PC-3 (cell line): Measurements from ENCODE around the gene TAOK1. TPM values are rescaled to one million over a fixed set of nuclear protein-coding genes. Genes with fewer than 3 reads are reported as not detected.

Source experiments
- ATAC-seq: fragments of 200-7000 bp; cut with Tn5 transposase; 2 replicates; pipeline ENCODE4 v1.9.1; 2020; ENCODE audit warnings: mild to moderate bottlenecking, moderate library complexity
- BruUV-seq: library from RNA; stranded (reverse); fragments of 400-500 nt; replicated peaks from 2 replicates; lab custom pipeline; 2021; lab: Mats Ljungman, UMichigan
- CTCF ChIA-PET: fragments of 300-600 bp; sonication (Branson Sonifier 250); formaldehyde crosslinking; loops from one replicate; lab custom pipeline; 2022; ENCODE audit warnings: antibody characterized with exemption; lab: Charles Lee
- POLR2A ChIA-PET: fragments of 300-600 bp; sonication (Branson Sonifier 250); formaldehyde crosslinking; loops from one replicate; lab custom pipeline; 2022; ENCODE audit warnings: antibody characterized with exemption; ENCODE audit not compliant: unreplicated experiment; lab: Charles Lee
- DNase-seq: peaks from one replicate; pipeline ENCODE4 v3.0.0-alpha.2; 2015
- H2AFZ ChIP-seq: fragments of 300-600 bp; sonication (generic); 2 replicates; pipeline ENCODE4 v1.6.0; 2016; ENCODE audit warnings: antibody characterized with exemption, low read length
- H3F3A ChIP-seq: fragments of 300-600 bp; sonication (generic); one replicate; pipeline ENCODE4 v1.6.0; 2017; ENCODE audit warnings: antibody characterized with exemption, low read length, control low read depth, mild to moderate bottlenecking; ENCODE audit not compliant: unreplicated experiment
- H3K27ac ChIP-seq: fragments of 300-600 bp; sonication (generic); 2 replicates; pipeline ENCODE4 v1.5.1; 2016; ENCODE audit warnings: mild to moderate bottlenecking, low read length
- H3K27me3 ChIP-seq: fragments of 300-600 bp; sonication (generic); 2 replicates; pipeline ENCODE4 v1.6.1; 2016; ENCODE audit warnings: low read length, mixed read lengths
- H3K36me3 ChIP-seq: fragments of 300-600 bp; sonication (generic); 2 replicates; pipeline ENCODE4 v1.6.1; 2016; ENCODE audit warnings: low read depth, mixed run types, low read length, mixed read lengths
- H3K4me1 ChIP-seq: fragments of 300-600 bp; sonication (generic); 2 replicates; pipeline ENCODE4 v1.5.1; 2016; ENCODE audit warnings: low read length; ENCODE audit not compliant: insufficient read depth
- H3K4me2 ChIP-seq: fragments of 300-600 bp; sonication (generic); 2 replicates; pipeline ENCODE4 v1.6.0; 2016; ENCODE audit warnings: low read length
- H3K4me3 ChIP-seq: fragments of 300-600 bp; sonication (generic); 2 replicates; pipeline ENCODE4 v1.5.1; 2016; ENCODE audit warnings: mild to moderate bottlenecking, low read length, mixed read lengths
- H3K79me2 ChIP-seq: fragments of 300-600 bp; sonication (generic); 2 replicates; pipeline ENCODE4 v1.6.1; 2017; ENCODE audit warnings: low read length, mixed read lengths
- H3K9ac ChIP-seq: fragments of 300-600 bp; sonication (generic); 2 replicates; pipeline ENCODE4 v1.6.0; 2016; ENCODE audit warnings: mild to moderate bottlenecking, low read length
- H3K9me2 ChIP-seq: fragments of 300-600 bp; sonication (generic); replicated peaks from 2 replicates; pipeline ENCODE4 v1.6.1; 2016; ENCODE audit warnings: mixed run types, low read length, mixed read lengths
- H3K9me3 ChIP-seq: fragments of 300-600 bp; sonication (generic); 2 replicates; pipeline ENCODE4 v1.6.1; 2016; ENCODE audit warnings: low read length, mixed read lengths
- H4K20me1 ChIP-seq: fragments of 300-600 bp; sonication (generic); 2 replicates; pipeline ENCODE4 v1.6.1; 2016; ENCODE audit warnings: low read length, mixed read lengths
- EZH2 ChIP-seq: fragments of 300-600 bp; sonication (generic); IDR thresholded peaks from one replicate; pipeline ENCODE4 v1.6.1; 2017; ENCODE audit warnings: antibody characterized with exemption, mild to moderate bottlenecking, low read length; ENCODE audit not compliant: unreplicated experiment
- EZH2phosphoT487 ChIP-seq: fragments of 300-600 bp; sonication (generic); IDR thresholded peaks from 2 replicates; pipeline ENCODE4 v1.6.1; 2018; ENCODE audit warnings: mild to moderate bottlenecking, antibody characterized with exemption, low read length, borderline replicate concordance
- intact Hi-C: fragments of 100-400 bp; cut with micrococcal nuclease; formaldehyde crosslinking; loops from 2 replicates; pipeline ENCODE4 v1.9.0; 2023
- total RNA-seq: library from RNA; depleted of rRNA; stranded (reverse); fragments of >200 nt; gene quantifications from 2 replicates; pipeline ENCODE4 v1.2.3, GENCODE V29; 2014
- TF ChIP-seq, protein P1 (sequence below): fragments of 300-600 bp; sonication (generic); conservative IDR thresholded peaks from 2 replicates; pipeline ENCODE4 v1.5.1; 2017; ENCODE audit warnings: antibody characterized with exemption, low read depth, mild to moderate bottlenecking, low read length

Gene TAOK1
- total RNA-seq, 1 experiment from 2014 or later, result 17.3 TPM

DNA sequence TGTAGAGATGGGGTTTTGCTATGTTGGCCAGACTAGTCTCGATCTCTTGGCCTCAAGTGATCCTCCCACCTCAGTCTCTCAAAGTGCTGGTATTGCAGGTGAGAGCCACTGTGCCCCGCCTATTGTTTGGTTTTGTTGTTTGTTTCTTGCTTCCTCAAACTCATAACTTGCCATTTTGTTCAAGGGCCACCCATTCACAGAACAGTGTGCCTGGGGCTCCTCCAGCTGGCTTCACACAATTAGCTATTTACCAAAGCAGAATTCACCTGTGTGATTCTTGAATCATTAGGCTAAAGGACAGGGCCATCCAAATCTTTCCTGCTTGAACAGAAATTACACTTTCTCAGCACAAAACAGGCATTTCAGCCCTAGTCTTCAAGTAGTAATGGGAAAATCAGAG lies 169.5 kb downstream of the TAOK1 start:
- CTCF ChIA-PET, result no interaction called here
- POLR2A ChIA-PET, result no interaction called here

DNA sequence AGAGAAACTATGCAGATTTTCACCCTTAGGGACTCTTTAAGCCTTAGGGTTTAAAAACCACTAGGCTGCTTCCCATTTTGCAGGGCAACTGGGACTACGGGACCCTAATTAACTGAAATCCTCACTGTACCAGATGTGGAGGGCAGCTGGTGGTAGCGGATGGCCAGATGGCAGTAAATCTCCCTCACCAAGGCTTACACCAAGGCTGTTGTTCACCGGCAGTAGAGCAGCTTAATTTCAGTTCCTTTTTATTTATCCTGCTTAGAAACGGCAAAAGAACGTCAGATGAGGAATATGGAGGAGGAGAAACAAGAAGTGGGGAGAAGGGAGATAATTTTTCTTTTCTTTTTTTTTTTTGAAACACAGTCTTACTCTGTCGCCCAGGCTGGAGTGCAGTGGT lies 170.2 kb downstream of the TAOK1 start:
- no peak overlapping the region for H2AFZ ChIP-seq
- no peak overlapping the region for H3K4me3 ChIP-seq
- no peaks in the 10 kb centered on the region for H3K9me2 ChIP-seq
- no peaks in the 10 kb centered on the region for H3F3A ChIP-seq
- TF ChIP-seq, protein P1, sequence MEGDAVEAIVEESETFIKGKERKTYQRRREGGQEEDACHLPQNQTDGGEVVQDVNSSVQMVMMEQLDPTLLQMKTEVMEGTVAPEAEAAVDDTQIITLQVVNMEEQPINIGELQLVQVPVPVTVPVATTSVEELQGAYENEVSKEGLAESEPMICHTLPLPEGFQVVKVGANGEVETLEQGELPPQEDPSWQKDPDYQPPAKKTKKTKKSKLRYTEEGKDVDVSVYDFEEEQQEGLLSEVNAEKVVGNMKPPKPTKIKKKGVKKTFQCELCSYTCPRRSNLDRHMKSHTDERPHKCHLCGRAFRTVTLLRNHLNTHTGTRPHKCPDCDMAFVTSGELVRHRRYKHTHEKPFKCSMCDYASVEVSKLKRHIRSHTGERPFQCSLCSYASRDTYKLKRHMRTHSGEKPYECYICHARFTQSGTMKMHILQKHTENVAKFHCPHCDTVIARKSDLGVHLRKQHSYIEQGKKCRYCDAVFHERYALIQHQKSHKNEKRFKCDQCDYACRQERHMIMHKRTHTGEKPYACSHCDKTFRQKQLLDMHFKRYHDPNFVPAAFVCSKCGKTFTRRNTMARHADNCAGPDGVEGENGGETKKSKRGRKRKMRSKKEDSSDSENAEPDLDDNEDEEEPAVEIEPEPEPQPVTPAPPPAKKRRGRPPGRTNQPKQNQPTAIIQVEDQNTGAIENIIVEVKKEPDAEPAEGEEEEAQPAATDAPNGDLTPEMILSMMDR, result no peak
- TF ChIP-seq EZH2 (no peak), EZH2phosphoT487 (no peak)
- CTCF ChIA-PET, result no interaction called here
- no peak overlapping the region for H3K9ac ChIP-seq
- no peaks in the 10 kb centered on the region for H3K27me3 ChIP-seq
- POLR2A ChIA-PET, result no interaction called here
- ATAC-seq (no peak), DNase-seq (no peak)
- no peaks in the 10 kb centered on the region for H3K4me1 ChIP-seq
- no peaks in the 10 kb centered on the region for H3K79me2 ChIP-seq
- H4K20me1 ChIP-seq, result no peaks in the 10 kb centered on the region
- no peaks in the 10 kb centered on the region for H3K36me3 ChIP-seq
- no TSS peak for BruUV-seq
- no peaks in the 10 kb centered on the region for H3K9me3 ChIP-seq
- intact Hi-C loops, result no loop called here
- no peak overlapping the region for H3K27ac ChIP-seq
- H3K4me2 ChIP-seq, result no peak overlapping the region

More for the DNA sequence above, 169.5 kb downstream of the TAOK1 start:
- Histone ChIP-seq H3K4me2 (no peak overlapping the region), H3K27ac (no peak overlapping the region), H3K36me3 (no peaks in the 10 kb centered on the region), H3K4me1 (no peaks in the 10 kb centered on the region), H3K27me3 (no peaks in the 10 kb centered on the region), H4K20me1 (no peaks in the 10 kb centered on the region), H3K9ac (no peak overlapping the region), H3K9me2 (no peaks in the 10 kb centered on the region), H3K4me3 (no peak overlapping the region), H3F3A (no peaks in the 10 kb centered on the region), H2AFZ (no peak overlapping the region), H3K79me2 (no peaks in the 10 kb centered on the region), H3K9me3 (no peaks in the 10 kb centered on the region)
- ATAC-seq (no peak), DNase-seq (no peak)
- TF ChIP-seq, protein P1, result no peak
- TF ChIP-seq EZH2, result no peak
- no peak for TF ChIP-seq EZH2phosphoT487
- intact Hi-C loops, result no loop called here
- no TSS peak for BruUV-seq

DNA sequence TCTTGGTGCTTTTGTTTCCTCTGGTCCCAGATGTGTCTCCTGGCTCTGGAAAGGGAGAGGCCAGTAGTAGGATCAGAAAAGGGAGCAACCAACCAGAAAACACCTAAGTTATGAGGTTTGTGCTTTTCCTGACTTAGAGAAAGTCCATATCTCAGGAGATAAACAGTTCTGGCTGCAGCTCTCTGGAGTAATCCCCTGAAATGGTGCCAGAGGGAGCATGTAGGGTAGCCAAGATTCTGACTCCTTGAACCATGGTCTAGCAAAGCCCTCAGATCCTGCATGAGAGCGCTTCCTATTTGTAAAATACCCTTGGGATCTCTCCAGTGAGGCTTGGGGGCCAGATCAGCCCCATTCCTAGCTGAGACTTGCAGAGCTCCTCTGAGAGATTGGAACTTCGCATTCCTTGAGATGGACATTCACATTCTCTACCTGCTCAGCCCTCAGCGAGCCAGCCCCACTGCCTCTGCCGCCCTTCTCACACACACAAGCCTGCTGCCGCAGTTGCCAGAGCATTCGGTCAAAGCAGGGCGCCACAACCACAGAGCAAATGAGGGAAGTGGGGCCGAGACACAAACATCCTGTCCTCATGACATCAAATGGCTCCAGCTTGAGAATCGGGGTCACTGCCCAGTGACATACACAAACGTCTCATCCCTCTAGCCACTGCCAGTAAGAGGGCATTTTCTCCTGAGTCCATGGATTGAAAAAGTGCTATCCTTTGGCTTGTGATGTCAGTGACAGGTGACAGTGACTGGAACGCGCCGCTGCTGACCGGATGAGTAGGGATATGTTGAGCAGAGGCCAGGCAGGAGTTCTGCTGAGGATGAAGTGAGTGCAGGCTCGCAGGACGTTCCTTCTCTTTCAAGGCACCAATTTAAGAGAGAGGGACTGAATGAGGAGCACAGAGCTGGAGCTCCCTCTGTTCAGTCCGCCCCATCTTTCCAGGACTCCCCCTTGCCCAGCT lies 171.7 kb downstream of the TAOK1 start:
- ATAC-seq (no peak), DNase-seq (no peak)
- Histone ChIP-seq H3K4me2 (no peak overlapping the region), H3K27me3 (no peaks in the 10 kb centered on the region), H3K27ac (no peak overlapping the region), H4K20me1 (no peaks in the 10 kb centered on the region), H3K4me3 (no peak overlapping the region), H3K9me2 (no peaks in the 10 kb centered on the region), H2AFZ (no peak overlapping the region), H3K9me3 (no peaks in the 10 kb centered on the region), H3K4me1 (no peaks in the 10 kb centered on the region), H3K9ac (no peak overlapping the region), H3K79me2 (no peaks in the 10 kb centered on the region), H3F3A (no peaks in the 10 kb centered on the region), H3K36me3 (no peaks in the 10 kb centered on the region)
- TF ChIP-seq, protein P1, result no peak
- TF ChIP-seq EZH2phosphoT487 (no peak), EZH2 (no peak)
- no TSS peak for BruUV-seq
- CTCF ChIA-PET, result no interaction called here
- intact Hi-C loops, result no loop called here
- POLR2A ChIA-PET, result interaction anchor here (0.6 kb wide), 1 partner anchor 268 kb away, joined by 3 read pairs; the partner anchor contains the start of gene NUFIP2
